ENCODE results near the gene ABHD11.

ABHD11 gene

DNA sequence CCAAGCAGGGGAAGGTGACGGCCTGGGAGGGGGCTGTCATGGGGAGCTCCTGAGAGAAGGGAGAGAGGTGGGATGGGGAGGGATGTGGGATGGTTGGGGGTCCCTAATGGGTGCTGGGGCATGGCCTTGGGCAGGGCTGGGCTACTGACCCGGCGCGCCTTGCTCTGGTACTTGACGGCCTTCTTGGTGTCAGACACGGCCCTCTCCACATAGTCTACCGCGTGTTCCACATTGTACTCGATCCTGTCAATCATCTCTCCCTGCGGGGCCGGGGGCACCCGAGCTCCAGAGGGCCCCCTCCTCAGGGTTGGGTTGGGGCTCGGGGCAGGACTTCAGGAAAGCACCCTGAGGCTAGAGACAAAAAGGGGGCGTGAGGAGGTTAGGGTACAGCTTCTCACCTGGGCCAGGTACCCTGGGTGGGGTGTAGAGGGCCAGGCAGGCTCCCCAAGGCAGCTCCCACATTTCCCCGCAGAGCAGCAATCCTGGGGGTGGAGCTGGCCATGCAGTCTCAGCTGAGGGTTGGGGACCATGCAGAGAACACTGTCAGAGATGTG lies 37.9 kb downstream of the ABHD11 start:
- no peak for DNase-seq

DNA sequence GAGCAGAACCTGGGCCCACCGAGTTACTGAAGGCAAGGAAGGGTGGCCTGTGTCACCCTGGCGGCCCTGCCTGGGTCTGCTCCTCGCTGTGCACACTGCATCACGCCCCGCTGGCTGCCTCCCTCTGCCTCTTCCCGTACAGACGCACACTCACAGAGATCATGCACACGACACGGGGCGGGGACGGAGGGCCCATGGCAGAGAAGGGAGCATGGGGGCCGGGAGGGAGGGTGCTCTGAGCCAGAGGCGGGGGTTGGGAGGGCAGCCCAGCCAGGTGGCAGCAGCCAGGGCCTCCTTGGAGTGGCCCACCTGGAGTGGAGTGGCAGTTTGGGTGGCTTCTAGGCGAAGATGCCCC lies 38.6 kb downstream of the ABHD11 start:
- no peak for DNase-seq

DNA sequence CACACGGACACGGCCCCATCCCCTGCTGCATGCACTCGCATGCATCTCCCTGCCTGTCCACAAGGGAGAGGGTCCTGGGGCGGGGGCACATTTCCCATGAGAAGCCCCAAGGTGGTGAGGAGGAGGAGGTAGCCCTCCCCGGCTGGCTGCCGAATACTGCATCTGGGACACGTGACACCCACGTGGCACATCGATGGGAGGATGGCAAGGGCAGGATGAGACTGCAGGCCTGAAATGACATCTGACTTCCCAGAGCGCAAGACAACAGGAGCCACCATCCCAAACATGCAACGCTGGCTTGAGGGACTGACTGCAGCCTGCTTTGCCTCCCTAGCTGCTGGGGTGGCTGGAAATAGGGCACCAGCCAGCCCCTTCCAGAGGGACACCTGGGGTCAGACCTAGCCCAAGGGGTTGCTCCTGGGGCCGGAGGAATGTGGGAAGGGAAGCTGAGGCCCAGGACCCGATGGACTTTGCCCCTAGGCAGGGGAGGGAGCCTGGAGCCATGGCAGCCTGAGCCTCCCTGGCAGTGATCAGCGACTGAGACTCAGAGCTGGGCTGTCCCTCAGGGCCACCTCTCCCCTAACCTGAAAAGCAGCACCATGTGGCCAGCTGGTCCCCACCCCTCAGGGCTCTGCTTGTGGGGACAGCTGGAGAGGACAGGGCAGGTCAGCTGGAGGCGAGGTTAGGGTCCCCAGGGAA lies 39.1 kb downstream of the ABHD11 start:
- no peak for DNase-seq

DNA sequence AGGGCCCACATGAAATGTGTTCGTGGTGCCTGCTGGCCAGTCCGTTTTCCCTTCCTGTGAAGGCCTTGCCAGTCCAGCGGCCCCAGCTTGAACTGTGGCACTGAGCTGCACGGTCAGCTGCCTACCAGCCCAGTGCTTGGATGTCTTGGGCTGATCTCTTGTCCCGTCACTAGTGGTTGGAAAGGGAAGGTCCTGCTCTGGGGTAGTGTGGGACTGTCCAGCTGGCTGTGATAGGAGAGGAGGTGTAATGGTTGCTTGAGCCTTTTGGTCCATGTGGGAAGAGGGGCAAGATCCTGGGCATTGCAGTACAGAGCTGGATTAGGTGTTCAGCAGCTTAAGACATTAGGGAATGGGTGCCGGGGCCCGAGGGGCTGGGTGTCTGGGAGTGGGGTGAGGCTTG lies 40.2 kb downstream of the ABHD11 start:
- no peak for DNase-seq

DNA sequence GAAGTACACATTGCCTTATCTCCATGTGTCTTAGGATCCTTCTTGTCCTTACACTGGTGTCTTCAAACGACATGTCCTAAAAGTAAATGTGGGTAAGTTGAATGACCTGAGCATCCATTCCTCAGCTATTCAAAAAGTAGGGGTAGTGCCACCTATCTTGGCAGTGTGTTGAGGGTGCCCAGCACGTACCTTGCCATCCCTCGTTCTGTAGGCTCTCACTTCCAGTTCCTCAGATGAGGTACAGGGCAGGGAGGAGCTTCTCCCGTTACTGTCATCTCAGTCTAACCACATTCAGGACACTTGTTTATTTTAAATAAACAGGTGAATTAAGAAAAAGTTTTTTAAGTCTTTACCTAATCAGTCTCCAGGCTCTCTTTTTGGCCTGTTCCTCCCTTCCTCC lies 42.2 kb downstream of the ABHD11 start:
- DNase-seq: no peak

DNA sequence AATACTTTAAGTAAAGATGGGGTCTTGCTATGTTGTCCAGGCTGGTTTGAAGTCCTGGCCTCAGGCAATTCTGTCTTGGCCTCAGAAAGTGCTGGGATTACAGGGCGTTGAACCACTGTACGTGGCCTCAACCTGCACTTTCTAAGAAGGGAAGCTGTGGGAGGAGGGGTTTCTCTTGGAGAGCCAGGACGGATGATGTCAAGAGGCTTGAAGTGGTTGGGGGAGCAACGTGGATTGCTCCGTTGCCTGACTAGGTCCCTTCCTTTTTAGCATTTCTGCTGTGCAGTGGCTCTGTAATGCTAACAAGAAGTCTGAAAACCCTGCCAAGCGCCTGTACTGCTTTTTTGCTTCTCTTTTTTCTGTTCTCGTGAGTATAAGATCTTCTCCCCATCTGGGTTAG lies 48.0 kb downstream of the ABHD11 start:
- DNase-seq: no peak

DNA sequence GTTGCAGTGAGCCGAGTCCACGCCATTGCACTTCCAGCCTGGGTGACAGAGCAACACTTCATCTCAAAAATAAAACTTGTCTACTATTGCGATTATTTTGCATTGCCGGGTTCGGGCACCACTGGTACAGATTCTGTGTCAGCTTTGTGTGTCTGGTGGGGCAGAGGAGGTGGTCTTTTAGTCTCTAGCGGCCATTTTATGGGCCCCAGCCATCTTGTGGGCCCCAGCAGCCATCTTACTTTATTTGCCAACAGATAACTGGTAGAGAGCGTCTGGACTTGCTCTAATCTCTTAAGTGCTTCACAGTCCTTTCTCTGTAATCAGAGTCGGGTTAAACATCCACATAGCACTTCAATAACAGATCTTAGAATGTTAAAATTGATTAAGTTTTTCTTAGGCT lies 50.3 kb downstream of the ABHD11 start:
- DNase-seq: no peak

All from stimulated activated CD4-positive, alpha-beta T cell treated with anti-CD3 and anti-CD28 coated beads, Interleukin-2, amount 100 ng/mL, for 24 hours (primary cell).